Vagina (tissue), 2 donors: ENCODE data around the gene IQSEC3. TPM values are rescaled to one million over a fixed set of nuclear protein-coding genes. Genes with fewer than 3 reads are reported as not detected.
"Not testable (repeated sequence)": the region's sequence is repeated elsewhere in the genome, so short reads cannot be mapped to it uniquely, and the experiment has no call there.

Experiments
- DNase-seq, 2 donors: peaks; one replicate each; pipeline ENCODE4 v3.0.0-alpha.2; 2017; ENCODE audit errors: extremely low spot score in 2 of 2
- H3K27ac ChIP-seq: fragments of 200-600 bp; sonication (generic); one replicate; pipeline ENCODE4 v1.5.1; 2019
- H3K27me3 ChIP-seq: fragments of 200-600 bp; sonication (generic); one replicate; pipeline ENCODE4 v1.5.1; 2019
- H3K36me3 ChIP-seq, 2 donors: fragments of 200-600 bp; sonication (generic); one replicate each; pipeline ENCODE4 v1.5.1; 2017 to 2019
- H3K4me1 ChIP-seq: fragments of 200-600 bp; sonication (generic); one replicate; pipeline ENCODE4 v1.5.1; 2019
- H3K4me3 ChIP-seq, 2 donors: fragments of 200-600 bp; sonication (generic); 1 replicate in 1 of 2; 2 replicates in 1 of 2; pipeline ENCODE4 v1.5.1; 2016 to 2019
- H3K9me3 ChIP-seq: fragments of 200-600 bp; sonication (generic); one replicate; pipeline ENCODE4 v1.5.1; 2019
- POLR2A ChIP-seq, 2 donors: fragments of 450-650 bp; IDR thresholded peaks; one replicate each; pipeline ENCODE4 v1.6.1; 2017; ENCODE audit warnings: antibody characterized with exemption in 2 of 2, mild to moderate bottlenecking in 2 of 2, moderate library complexity in 2 of 2
- POLR2AphosphoS5 ChIP-seq, 2 donors: sonication (generic); formaldehyde crosslinking; IDR thresholded peaks; one replicate each; pipeline ENCODE4 v1.9.0; 2017; ENCODE audit warnings: antibody characterized with exemption in 2 of 2, mild to moderate bottlenecking in 2 of 2, low read depth in 1 of 2; ENCODE audit not compliant: insufficient read depth in 1 of 2
- intact Hi-C: fragments of 100-400 bp; cut with DNase I; formaldehyde crosslinking; loops from one replicate; pipeline ENCODE4 v1.15.1; 2023
- total RNA-seq: library from RNA; depleted of rRNA; stranded (reverse); fragments of >200 nt; gene quantifications from one replicate; pipeline ENCODE4 v1.2.3, GENCODE V29; 2016
- TF ChIP-seq, protein P1 (sequence below), 3 experiments: fragments of 450-650 bp in 2 of 3; fragments of 200-600 bp in 1 of 3; sonication (generic) in 1 of 3; IDR thresholded peaks; one replicate each; pipeline ENCODE4 v1.5.1; 2017 to 2019; ENCODE audit warnings: antibody characterized with exemption in 3 of 3, mild to moderate bottlenecking in 2 of 3, moderate library complexity in 2 of 3

IQSEC3 gene
- total RNA-seq, 1 donor from 2014 or later: 1.7 TPM

DNA sequence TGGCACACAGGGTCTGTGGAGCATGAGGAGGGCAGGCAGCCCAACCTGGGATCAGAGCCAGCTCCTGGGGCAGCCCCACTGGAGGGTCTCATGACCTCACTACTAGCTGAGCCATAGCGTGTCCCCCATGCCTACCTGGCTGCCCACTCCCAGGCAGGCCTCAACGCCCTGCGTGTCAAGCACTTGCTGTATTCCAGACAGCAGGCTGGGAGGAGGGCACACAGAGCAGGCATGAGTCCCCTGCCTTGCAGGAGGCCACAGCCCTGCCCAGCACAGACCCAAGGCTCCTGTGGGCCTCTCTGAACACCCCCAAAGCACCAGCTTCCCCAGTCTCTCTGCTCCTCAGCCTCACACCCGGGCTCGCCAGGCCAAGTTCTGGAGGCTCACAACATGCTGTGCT is 64.0 kb downstream of the IQSEC3 start:
- Histone ChIP-seq H3K27me3 (no peaks in the 10 kb centered on the region), H3K9me3 (no peaks in the 10 kb centered on the region), H3K36me3 (no peaks in the 10 kb centered on the region), H3K27ac (no peak overlapping the region), H3K4me1 (no peaks in the 10 kb centered on the region), H3K4me3 (no peak overlapping the region)
- intact Hi-C loops: no loop called here
- DNase-seq: no peak
- no peak for TF ChIP-seq POLR2A (IDR thresholded peaks at IDR 0.05)
- no peak for TF ChIP-seq POLR2AphosphoS5 (IDR thresholded peaks at IDR 0.05; ENCODE audit: insufficient read depth in 1 of 2, low read depth in 1 of 2)
- TF ChIP-seq, protein P1, sequence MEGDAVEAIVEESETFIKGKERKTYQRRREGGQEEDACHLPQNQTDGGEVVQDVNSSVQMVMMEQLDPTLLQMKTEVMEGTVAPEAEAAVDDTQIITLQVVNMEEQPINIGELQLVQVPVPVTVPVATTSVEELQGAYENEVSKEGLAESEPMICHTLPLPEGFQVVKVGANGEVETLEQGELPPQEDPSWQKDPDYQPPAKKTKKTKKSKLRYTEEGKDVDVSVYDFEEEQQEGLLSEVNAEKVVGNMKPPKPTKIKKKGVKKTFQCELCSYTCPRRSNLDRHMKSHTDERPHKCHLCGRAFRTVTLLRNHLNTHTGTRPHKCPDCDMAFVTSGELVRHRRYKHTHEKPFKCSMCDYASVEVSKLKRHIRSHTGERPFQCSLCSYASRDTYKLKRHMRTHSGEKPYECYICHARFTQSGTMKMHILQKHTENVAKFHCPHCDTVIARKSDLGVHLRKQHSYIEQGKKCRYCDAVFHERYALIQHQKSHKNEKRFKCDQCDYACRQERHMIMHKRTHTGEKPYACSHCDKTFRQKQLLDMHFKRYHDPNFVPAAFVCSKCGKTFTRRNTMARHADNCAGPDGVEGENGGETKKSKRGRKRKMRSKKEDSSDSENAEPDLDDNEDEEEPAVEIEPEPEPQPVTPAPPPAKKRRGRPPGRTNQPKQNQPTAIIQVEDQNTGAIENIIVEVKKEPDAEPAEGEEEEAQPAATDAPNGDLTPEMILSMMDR (IDR thresholded peaks at IDR 0.05): no peak

DNA sequence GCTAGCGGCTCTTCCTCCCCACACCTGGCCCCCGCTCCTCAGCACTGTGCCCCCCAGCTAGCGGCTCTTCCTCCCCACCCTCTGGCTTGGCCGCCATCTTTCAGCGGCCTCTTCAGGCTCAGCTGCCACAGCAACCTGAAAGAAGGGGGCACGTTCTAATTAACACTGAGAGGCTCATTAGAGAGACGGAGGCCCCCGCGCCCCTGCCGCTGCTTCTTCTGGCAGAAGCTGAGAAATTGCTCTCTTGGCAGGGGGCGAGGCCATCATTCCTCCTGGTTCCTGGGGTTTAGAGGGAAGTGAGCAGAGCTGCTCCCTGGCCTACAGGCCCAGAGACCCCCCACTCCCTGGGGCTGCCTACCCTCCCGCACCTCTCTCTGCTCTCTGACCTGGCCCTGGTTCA is 64.4 kb downstream of the IQSEC3 start:
- H3K36me3 ChIP-seq: no peaks in the 10 kb centered on the region
- no peak overlapping the region for H3K27ac ChIP-seq
- intact Hi-C loops: no loop called here
- no peaks in the 10 kb centered on the region for H3K4me1 ChIP-seq
- H3K4me3 ChIP-seq: no peak overlapping the region
- H3K9me3 ChIP-seq: no peaks in the 10 kb centered on the region
- no peaks in the 10 kb centered on the region for H3K27me3 ChIP-seq
- DNase-seq: no peak
- no peak for TF ChIP-seq POLR2A (IDR thresholded peaks at IDR 0.05)
- no peak for TF ChIP-seq POLR2AphosphoS5 (IDR thresholded peaks at IDR 0.05; ENCODE audit: insufficient read depth in 1 of 2, low read depth in 1 of 2)
- TF ChIP-seq, protein P1 (IDR thresholded peaks at IDR 0.05): no peak

DNA sequence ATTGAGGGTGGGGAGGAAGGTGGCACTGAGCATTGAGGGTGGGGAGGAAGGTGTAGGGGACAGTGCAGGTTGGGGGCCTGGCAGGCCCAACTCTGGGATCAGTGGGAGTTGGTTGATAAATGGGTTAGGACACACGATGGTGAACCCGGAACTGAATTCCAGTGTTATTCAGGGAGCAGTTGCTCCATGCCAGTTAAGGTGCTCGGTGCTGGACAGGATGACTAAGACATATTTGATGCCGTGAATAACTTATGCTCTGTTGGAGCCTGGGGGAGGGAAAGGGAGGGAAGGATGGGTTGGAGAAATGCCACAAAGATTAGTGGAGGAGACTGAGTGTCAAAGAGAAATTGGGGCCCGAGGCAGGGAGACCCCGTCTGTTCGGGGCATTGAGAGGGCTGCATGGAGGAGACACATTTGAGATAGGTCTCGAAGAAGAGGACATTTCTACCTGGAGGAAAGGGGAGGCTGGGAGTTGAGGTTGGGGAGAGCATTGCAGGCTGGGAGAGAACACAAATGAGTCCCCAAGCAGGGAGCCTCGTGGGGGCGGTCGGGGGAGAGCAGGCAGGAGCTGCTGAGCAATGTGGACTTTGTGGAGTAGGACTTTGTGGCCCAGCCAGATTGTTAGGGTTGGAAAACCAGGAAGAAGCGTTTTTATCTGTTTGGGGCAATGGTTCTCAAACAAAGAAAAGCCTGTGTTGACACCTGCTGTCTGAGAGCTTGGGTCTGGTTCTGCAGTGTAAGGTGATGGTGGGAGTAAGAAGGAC is 65.3 kb downstream of the IQSEC3 start:
- no peak for DNase-seq
- no peak overlapping the region for H3K27ac ChIP-seq
- no peaks in the 10 kb centered on the region for H3K36me3 ChIP-seq
- H3K4me3 ChIP-seq: no peak overlapping the region
- H3K27me3 ChIP-seq: no peaks in the 10 kb centered on the region
- intact Hi-C loops: no loop called here
- H3K9me3 ChIP-seq: no peaks in the 10 kb centered on the region
- TF ChIP-seq POLR2AphosphoS5 (IDR thresholded peaks at IDR 0.05; ENCODE audit: insufficient read depth in 1 of 2, low read depth in 1 of 2): no peak
- TF ChIP-seq, protein P1 (IDR thresholded peaks at IDR 0.05): no peak
- TF ChIP-seq POLR2A (IDR thresholded peaks at IDR 0.05): no peak
- H3K4me1 ChIP-seq: no peaks in the 10 kb centered on the region

DNA sequence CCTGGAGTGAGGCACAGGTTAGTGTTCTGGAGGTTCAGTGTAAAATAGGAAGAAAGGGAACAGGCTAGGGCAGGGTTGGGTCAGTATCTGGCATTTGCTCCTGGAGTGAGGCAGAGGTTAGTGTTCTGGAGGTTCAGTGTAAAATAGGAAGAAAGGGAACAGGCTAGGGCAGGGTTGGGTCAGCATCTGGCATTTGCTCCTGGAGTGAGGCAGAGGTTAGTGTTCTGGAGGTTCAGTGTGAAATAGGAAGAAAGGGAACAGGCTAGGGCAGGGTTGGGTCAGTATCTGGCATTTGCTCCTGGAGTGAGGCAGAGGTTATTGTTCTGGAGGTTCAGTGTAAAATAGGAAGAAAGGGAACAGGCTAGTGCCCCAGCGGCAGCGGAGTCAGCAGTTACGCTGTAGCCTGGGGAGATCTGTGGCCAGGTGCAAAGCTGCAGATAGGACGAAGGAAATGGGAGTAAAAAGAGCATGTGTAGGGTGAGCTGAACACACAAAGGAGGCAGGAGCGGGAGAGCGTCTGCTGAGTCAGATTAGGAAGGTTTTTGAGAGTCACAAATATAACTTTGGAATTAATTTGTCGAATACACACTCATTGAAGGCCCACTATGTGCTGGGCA is 67.2 kb downstream of the IQSEC3 start:
- not testable (repeated sequence) for H3K27me3 ChIP-seq

GRCh38 chr12:135138-135537 is 68.6 kb downstream of the IQSEC3 start:
- Histone ChIP-seq H3K27me3 (no peaks in the 10 kb centered on the region), H3K36me3 (no peaks in the 10 kb centered on the region), H3K4me3 (no peak overlapping the region), H3K9me3 (no peaks in the 10 kb centered on the region), H3K4me1 (peaks cover 15% of the 10 kb centered on the region), H3K27ac (no peak overlapping the region)
- intact Hi-C loops: no loop called here
- TF ChIP-seq POLR2AphosphoS5 (IDR thresholded peaks at IDR 0.05; ENCODE audit: insufficient read depth in 1 of 2, low read depth in 1 of 2) (no peak), POLR2A (IDR thresholded peaks at IDR 0.05) (no peak)
- no peak for DNase-seq

More for the DNA sequence above, 67.2 kb downstream of the IQSEC3 start:
- H3K9me3 ChIP-seq, intact Hi-C loops, H3K4me3 ChIP-seq, H3K36me3 ChIP-seq, H3K4me1 ChIP-seq, H3K27ac ChIP-seq, DNase-seq: not testable (repeated sequence)
